HG03521 (cell line): ENCODE data around the gene GET4.

Source experiments
- ATAC-seq: cut with Tn5 transposase; IDR thresholded peaks from one replicate; pipeline ENCODE4 v1.9.1; 2021; ENCODE audit warnings: mild to moderate bottlenecking, moderate library complexity; ENCODE audit not compliant: unreplicated experiment

Gene GET4

GRCh38 chr7:876077-876971 is at the start of gene GET4:
GET4 (plus strand) TSS chr7:876554; CDS start chr7:876646, 92 bp downstream.
- ATAC-seq, result peak; percentile 76

- ATAC-seq, result no peak
These were observed 47.4 kb upstream of the GET4 start for GRCh38 chr7:828793-829561.

DNA sequence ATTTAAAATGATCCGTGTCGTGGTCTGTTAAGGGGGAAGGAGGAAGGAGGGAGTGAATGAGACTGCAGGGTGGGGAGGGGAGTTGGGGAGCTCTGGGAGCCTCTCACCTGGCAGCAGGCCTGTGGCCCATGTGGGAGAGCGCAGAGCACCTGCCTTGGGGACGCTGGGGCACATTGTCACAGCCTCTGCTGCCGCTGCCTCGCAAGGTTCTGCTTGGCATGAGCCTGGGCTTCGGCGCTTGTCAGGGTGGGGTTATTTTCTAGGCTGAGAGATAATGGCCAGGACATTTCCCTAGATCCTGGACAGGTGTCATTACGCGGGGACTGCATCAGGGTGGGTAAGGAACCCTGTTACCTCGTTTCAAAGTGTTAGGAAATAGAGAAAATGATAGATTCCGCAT is 46.3 kb upstream of the GET4 start:
- ATAC-seq, result no peak

GRCh38 chr7:831596-832166 is 44.7 kb upstream of the GET4 start:
- ATAC-seq, result peak; percentile 61

- peak; percentile 47 for ATAC-seq
These were observed 44.0 kb upstream of the GET4 start, which contains the start of gene SUN1 for GRCh38 chr7:832167-832967. SUN1 (plus strand) TSS chr7:832476; CDS start chr7:832525, 49 bp downstream.

- no peak for ATAC-seq
These were observed 43.4 kb upstream of the GET4 start for GRCh38 chr7:832968-833424.

- ATAC-seq, result no peak
These were observed 42.6 kb upstream of the GET4 start for GRCh38 chr7:833601-834258.

GRCh38 chr7:834277-834676 is 42.1 kb upstream of the GET4 start:
- ATAC-seq, result no peak

- ATAC-seq, result no peak
These were observed 41.3 kb upstream of the GET4 start for GRCh38 chr7:835021-835420.

- ATAC-seq, result no peak
These were observed 40.6 kb upstream of the GET4 start for GRCh38 chr7:835485-836401.

- no peak for ATAC-seq
These were observed 39.9 kb upstream of the GET4 start for GRCh38 chr7:836429-836828.

- no peak for ATAC-seq
These were observed 39.4 kb upstream of the GET4 start for GRCh38 chr7:837001-837400.

DNA sequence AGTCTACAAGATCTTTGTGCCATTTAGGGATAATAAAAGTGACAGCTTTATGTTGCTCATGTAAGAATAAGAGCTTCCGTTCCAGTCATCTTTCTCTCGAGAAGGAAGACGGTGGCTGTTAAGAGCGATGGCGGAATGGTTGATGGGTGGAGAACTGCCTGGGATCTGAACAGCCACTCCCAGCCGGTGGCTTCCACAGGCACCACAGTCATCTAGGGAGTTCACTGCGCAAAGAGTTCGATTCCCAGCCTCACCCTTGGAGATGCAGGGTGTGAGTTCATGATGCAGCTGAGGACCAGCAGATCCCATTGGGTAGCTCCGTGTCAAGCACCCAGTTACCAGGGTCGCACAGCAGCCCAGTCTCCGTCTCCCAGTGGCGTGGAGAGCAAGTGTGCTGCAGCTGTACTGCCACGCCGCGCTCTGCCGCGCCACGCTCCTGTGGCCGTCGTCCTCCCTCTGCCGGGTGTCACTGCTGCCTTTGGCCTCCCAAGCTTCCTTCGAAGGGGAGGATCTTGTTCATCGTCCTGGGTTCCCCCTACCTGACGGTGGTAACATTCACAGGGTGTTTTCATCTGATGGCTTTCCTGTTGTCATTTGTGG is 36.3 kb upstream of the GET4 start:
- no peak for ATAC-seq

- no peak for ATAC-seq
These were observed 34.4 kb upstream of the GET4 start for GRCh38 chr7:841943-842342.

GRCh38 chr7:842431-843031 is 33.8 kb upstream of the GET4 start:
- ATAC-seq, result no peak

DNA sequence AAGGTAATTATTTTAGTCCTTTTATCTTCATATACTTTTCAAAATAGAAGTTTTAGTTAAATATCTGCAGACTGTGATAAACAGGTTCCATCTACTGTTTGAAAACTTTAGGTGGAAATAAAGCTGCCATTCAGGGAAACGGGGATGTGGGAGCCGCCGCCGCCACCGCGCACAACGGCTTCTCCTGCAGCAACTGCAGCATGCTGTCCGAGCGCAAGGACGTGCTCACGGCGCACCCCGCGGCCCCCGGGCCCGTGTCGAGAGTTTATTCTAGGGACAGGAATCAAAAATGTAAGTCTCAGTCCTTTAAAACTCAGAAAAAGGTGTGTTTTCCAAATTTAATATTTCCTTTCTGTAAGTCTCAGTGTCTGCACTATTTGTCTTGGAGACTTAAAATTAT is 33.1 kb upstream of the GET4 start:
- ATAC-seq, result no peak

DNA sequence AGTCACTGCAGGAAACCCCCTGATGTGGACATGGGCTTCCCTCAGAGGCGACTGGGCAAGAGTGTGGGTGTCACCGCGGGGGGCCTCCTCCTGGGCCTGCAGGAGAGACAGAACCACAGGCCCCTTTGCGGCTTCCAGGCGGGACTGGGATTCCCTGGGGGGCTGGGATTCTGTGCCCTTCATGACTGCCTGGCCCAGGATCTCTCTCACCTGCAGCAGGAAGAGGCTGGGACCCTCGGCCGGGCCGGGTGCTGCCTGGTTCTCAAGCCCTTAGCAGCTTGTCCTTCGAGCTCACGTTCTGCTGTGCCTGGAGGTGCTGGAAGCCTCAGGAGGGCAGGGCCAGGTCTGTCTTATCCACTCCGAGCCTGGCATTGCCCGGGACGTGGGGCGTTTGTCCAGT is 32.3 kb upstream of the GET4 start:
- ATAC-seq, result no peak

DNA sequence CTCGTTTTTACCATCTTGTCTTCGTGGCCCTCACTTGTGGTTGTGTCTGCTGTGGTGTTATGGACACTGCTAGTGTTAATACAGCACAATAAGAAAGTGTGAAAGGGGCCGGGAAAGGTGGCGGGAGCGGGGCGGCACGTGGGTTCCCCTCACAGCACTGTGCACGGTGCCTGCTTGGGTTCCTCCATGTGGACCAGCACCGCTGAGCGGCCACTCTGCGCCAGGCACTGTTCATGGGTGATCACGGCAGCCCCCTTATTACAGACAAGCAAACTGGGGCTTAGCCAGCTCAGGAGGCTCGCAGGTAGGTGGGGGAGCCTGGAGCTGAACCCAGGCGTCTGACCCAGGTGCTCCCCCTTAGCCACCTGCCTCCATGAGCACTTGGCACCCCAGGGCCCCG is 31.8 kb upstream of the GET4 start:
- no peak for ATAC-seq
